ENCODE results near the gene OBSCN.
"Not testable (repeated sequence)": the region's sequence is repeated elsewhere in the genome, so short reads cannot be mapped to it uniquely, and the experiment has no call there.

OBSCN gene

DNA sequence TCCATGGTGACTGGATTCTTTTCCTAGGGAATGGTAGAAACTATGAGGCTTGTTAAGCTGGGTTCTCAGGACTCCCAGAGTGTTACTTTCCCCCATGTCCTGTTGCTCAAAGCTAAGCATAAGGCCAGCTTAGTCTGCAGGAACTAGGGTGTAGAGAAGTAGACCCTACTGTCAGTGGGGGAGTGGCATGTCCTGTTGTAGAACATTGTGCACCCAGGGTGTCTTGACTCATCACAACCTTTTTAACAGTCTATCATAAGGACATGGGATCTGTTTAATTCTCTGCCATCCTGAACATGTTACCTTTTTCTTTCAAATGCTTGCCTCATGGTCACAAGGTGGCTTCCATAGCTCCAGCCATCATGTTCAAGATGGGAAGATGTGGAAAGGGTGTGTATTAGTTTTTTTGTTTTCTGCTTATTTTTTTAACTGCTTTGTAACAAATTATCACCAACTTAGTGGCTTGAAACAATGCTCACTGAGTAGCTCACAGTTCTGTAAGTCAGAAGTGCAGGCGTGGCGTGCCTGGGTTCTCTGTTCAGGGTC is 17.4 kb downstream of the OBSCN start:
- no peak for DNase-seq (ENCODE audit: low read depth in 2 of 2, low spot score in 1 of 2)

DNA sequence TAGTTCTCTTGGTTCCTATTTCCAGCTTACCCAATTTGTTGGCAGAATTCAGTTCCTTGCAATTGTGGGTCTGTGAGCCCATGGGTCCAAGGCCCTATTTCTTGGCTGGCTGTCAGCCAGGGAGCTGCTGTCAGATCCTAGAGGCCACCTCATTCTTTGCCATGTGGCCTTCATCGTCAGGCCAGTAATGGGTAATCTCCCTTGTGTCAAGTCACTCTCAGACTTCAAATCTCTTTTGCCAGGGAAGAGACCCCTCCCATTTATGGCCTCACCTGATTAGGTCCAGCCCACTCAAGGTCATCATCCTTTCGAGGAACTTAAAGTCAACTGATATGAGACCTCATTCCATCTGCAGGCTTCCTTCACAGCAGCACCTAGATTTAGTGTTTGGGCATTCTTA is 17.9 kb downstream of the OBSCN start:
- no peak for DNase-seq (ENCODE audit: low read depth in 2 of 2, low spot score in 1 of 2)

DNA sequence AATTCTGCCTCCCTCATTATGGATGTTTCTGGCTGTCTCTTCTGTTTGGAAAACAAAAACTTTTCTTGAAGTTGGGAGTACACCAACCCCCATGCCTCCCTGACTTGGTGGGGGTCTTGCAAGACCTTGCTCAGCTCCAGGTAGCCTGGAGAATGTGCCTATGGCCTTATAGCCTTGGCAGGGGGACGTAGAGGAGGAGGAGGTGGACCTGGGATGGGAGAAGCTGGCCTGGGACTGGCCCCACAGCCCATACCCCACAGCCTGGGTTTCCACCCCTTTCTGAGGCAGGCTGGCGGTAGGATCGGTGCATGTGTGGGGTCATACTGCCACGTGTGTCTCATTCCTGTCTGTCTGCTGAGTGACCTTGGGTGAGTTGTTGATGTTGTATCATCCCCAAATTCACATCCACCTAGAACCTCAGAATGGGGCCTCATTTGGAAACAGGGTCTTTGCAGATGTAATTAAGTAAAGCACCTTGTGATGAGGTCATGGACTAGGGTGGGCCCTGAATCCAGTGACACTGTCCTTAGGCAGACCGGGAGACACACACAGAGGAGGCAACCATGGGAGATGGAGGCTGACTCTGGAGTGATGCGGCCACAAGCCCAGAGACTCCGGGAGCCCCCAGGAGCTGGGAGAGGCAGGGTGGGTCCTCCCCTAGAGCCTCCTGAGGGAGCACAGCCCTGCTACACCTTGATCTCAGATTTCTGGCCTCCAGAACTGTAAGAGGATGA is 18.5 kb downstream of the OBSCN start:
- DNase-seq (ENCODE audit: low read depth in 2 of 2, low spot score in 1 of 2), result no peak

DNA sequence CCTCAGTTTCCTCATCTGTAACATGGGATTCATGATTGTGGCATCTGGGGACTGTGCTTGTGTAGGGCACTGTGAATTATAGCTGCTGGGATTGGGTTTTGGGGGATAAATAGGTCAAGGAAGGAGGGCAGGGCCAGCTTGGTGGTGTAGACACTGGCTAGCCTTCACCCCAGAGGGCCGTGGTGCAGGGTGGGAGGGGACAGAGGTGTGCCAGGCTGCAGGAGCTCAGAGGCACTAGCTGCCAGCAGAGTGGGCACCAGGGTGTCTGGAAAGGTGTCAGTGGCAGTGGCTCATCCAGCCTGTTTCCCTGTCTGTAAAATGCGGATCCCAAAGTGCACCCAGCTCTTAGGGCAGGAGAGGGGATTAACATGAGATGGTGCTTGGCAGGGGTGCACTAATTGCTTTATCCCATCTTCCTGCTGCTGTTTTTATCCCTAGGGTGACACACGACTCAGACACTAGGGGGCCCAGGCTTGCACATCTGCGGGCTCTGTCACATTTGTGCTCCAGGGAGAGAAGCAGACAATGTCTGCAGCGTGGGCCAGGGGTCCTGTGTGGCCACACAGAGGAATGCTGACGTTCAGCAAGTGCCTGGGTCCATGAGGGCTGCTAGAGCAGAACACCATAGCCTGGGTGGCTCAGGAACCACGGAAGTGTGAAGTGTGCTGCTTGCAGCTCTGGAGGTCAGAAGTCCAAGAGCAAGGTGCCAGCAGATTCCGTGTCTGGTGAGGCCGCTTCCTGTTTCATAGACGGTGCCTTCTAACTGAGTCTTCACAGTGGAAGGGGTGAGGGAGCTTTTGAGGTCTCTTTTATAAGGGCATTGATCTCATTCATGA is 19.3 kb downstream of the OBSCN start:
- DNase-seq (ENCODE audit: low read depth in 2 of 2, low spot score in 1 of 2), result no peak

DNA sequence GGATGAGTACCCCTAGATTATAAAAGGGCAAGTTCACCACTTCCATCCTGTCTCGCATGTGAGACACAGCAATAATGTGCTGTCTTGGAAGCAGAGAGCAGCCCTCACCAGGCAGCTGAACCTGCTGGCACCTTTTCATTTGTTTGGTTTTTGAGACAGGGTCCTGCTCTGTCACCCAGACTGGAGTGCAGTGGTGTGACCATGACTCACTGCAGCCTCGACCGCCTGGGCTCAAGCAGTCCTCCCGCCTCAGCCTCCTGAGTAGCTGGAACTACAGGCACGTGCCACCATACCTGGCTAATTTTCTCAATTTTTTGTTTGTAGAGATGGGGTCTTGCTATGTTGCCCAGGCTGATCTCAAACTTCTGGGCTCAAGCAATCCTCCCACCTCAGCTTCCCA is 20.3 kb downstream of the OBSCN start:
- not testable (repeated sequence) for DNase-seq (ENCODE audit: low read depth in 2 of 2, low spot score in 1 of 2)

DNA sequence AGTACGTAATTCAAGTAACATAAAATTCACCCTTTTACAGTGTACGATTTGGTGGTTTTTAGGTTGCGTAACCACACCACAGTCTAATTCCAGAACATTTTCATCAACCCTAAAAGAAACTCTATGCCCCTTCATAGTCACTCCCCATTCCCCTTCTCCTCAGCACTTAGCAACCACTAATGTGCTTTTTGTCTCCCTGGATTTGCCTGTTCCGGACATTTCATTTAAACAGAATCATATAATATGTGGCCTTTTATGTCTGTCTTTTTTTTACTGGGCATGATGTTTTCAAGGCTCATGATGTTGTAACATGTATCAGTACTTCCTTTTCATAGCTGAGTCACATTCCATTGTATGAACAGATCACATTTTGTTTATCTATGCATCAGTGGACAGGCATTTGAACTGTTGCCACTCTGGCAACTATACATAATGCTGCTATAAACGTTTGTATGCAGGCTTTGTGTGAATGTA is 20.8 kb downstream of the OBSCN start:
- no peak for DNase-seq (ENCODE audit: low read depth in 2 of 2, low spot score in 1 of 2)

DNA sequence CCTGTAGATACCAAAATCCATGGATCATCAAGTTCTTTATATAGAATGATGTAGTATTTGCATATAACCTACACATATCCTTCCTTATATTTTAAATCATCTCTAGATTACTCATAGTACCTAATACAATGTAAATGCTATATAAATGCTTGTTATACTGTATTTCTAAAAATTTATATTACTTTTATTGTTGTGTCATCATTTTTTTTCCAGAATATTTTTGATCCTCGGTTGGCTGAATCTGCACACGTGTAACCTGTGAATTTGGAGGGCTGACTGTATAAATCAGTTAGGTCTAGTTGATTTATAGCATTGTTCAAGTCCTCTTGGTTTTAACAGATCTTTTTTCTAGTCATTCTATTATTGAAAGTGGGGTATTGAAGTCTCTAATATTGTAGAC is 23.3 kb downstream of the OBSCN start:
- DNase-seq (ENCODE audit: low read depth in 2 of 2, low spot score in 1 of 2), result no peak

DNA sequence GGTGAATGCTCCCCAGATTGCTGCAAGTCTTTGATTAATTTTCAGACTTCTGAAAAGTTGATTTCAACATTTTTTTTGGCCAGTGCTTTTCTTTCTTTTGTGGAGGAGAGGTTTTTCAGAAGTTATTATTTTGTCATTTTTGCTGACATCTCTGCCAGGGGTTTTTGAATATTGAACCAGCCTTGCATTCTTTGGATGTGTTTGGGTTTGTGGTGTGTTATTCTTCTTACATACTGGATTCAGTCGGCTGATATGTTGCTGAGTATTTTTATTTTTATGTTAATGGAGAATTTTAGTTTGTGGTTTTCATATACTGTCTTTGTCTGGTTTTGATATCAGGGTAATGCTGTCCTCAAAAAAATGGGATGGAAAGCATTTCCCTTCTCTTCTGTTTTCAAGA is 25.3 kb downstream of the OBSCN start:
- DNase-seq (ENCODE audit: low read depth in 2 of 2, low spot score in 1 of 2), result no peak

DNA sequence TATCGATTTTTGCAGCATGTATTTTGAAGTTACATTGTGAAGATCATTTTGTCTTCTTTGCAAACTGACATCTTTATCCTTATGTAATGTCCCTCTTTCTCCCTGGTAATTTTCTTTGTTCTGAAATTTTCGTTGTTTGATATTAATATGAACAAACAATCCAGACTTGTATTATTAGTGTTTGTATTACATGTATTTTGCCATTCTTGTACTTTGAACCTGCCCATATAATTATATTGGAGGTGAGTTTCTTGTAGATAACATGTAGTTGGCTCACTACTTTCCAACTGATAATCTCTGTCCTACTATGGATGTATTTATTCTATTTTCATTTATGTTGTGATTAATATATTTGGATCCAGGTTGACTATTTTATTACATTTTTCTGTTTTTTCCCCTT is 27.1 kb downstream of the OBSCN start:
- DNase-seq (ENCODE audit: low read depth in 2 of 2, low spot score in 1 of 2), result no peak

DNA sequence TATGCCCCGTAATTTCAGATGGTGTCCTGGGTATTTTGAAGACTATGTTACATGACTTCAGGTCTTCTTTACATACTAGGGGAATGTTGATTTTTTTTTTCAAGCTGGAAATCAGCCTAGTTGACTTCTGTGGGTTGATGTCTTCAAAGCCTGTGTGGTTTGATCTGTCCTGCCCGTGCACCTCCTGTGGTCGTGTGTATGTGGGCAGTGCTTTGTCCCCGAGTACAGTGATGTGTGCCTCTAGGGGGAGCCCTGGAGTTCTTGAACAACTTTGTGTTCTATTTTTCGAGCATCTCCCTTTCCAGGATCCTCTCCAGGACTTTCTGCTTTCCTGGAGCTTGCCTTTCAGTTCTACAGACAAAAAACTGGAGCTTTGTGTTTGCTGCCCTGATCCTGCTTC is 28.9 kb downstream of the OBSCN start:
- no peak for DNase-seq (ENCODE audit: low read depth in 2 of 2, low spot score in 1 of 2)

DNA sequence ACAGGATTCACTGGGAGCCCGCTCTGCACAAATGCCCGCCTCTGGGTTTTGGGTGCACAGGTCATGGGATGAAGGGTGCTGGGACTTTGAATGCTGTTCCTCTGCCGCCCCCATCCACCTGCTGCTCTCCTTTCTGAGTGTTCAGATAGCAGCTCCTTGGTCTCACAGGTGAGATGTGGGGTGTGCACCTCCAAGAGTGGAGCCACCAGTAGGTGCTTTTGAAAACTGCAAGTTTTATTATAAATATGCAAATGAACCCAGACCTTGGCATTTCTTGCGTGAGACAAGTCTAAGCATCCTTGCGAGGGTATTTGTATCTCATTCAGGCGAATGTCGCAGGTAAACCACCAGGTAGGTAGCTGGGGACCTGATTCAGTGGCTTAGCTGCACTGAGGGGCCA is 30.2 kb downstream of the OBSCN start:
- DNase-seq (ENCODE audit: low read depth in 2 of 2, low spot score in 1 of 2), result no peak

DNA sequence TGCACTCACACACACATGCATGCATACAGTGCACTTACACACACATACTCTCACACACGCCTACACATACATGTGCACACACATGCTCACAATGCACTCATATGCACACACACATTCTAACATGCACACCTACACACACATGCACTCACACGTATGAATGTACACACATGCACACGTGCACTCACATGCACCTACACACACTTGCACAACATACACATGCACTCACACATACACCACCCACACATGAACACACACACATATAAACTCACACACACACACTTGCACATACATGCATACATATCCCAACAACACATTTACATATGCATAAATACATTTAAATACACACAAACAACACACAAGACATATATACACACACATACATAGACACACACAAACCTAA is 30.6 kb downstream of the OBSCN start:
- no peak for DNase-seq (ENCODE audit: low read depth in 2 of 2, low spot score in 1 of 2)

DNA sequence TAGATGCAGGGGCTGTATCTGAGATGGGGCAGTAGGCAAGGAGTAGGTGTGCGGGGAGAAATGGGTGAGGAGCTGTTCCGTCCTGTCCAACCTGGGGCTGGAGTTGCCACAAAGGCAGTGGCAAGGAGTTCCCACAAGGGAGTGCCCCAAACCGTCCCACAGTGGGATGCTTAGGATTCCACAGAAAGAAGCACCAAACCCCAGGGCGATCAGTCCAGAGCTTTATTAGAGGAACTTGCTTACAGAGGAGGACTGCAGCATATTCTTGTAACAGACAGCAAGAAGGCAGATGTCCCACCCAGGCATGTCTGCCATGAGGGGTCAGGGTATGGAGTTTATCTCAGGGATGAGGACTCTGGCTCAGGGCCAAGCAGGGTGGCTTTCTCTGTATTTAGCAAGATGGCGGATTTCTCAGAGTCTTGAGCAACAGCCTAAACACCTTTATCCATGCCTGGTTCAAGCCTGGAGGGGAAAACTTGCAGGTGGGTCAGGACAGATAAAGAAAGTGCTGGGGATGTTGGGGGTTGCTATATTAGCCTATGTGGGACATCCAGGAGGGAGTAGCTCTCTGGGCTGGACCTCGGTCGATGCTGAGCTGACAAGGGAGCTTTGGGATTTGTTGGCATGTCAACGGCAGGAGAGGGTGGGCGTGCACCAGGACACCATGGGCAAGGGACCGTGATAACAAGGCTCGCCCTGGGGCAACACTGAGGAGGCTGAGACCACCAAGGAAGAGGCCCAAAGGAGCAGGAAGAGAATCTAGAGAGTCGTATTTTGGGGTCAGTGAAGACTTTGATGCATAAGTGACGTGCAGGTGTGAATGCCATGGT is 32.8 kb downstream of the OBSCN start:
- DNase-seq (ENCODE audit: low read depth in 2 of 2, low spot score in 1 of 2), result no peak

DNA sequence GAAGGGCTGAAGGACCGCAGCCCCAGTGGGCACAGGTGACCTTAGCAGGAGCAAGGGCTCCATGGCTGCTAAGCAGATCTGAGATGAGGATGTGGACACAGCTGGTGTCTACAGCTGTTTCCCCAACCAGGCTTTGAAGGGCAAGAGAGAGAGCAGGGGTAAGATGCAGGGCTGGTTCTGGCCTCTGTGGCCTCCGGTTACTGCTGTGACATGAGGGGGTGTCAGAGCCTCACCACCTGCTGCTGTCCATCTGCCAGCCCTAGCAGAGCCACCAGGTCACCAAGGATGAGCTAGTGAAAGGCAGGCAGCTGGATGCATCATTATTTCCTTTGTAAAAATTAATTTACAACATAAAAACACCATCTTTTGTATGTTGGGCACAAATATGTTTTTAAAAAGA is 33.4 kb downstream of the OBSCN start:
- DNase-seq (ENCODE audit: low read depth in 2 of 2, low spot score in 1 of 2), result no peak

DNA sequence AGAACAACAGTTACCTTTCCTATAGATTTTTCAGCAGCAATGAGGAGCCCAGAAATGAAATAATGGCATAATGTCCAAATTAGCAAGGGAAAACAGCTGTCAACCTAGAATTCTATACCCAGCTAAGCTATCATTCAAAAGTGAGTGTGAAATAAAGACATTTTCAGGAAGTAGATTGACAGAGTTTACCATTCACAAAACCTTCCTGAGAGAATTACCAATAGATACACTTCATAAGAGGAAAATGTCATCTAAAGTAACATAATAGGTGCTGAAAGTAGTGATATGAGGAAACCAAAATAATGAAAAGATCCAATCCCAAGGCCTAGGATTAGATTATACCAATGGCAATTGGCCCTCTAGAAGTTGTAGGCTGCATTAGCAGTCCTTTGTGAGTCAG is 34.6 kb downstream of the OBSCN start:
- DNase-seq (ENCODE audit: low read depth in 2 of 2, low spot score in 1 of 2), result no peak

DNA sequence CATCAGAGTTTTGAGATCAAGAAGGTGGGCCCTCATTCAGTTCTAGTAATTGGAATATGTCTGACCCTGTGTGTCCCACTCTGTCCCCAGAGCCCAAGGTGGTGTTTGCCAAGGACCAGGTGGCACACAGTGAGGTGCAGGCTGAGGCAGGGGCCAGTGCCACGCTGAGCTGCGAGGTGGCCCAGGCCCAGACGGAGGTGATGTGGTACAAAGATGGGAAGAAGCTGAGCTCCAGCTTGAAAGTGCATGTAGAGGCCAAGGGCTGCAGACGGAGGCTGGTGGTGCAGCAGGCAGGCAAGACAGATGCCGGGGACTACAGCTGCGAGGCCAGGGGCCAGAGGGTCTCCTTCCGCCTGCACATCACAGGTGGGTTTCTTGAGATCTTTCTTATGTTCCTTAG is 35.2 kb downstream of the OBSCN start:
- DNase-seq (ENCODE audit: low read depth in 2 of 2, low spot score in 1 of 2), result no peak

DNA sequence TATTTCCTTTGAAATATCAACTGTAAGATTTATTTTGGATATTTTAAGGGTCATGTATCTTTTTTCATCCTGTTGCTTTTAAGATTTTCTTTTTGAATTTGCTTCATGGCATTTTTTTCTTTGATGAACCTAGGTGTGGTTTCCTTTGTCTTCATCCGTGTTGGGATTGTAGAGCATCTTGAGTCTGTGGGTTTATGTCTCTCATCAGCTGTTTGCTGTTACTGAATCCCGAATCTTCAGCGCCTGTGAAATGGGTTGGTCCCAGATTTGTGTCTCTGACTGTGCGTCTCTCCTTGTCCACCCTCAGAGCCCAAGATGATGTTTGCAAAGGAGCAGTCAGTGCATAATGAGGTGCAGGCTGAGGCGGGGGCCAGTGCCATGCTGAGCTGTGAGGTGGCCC is 36.1 kb downstream of the OBSCN start:
- DNase-seq (ENCODE audit: low read depth in 2 of 2, low spot score in 1 of 2), result not testable (repeated sequence)

DNA sequence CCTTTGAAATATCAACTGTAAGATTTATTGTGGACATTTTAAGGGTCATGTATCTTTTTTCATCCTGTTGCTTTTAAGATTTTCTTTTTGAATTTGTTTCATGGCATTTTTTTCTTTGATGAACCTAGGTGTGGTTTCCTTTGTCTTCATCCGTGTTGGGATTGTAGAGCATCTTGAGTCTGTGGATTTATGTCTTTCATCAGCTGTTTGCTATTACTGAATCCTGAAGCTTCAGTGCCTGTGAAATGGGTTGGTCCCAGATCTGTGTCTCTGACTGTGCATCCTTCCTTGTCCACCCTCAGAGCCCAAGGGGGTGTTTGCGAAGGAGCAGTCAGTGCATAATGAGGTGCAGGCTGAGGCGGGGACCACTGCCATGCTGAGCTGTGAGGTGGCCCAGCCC is 37.3 kb downstream of the OBSCN start:
- DNase-seq (ENCODE audit: low read depth in 2 of 2, low spot score in 1 of 2), result no peak

DNA sequence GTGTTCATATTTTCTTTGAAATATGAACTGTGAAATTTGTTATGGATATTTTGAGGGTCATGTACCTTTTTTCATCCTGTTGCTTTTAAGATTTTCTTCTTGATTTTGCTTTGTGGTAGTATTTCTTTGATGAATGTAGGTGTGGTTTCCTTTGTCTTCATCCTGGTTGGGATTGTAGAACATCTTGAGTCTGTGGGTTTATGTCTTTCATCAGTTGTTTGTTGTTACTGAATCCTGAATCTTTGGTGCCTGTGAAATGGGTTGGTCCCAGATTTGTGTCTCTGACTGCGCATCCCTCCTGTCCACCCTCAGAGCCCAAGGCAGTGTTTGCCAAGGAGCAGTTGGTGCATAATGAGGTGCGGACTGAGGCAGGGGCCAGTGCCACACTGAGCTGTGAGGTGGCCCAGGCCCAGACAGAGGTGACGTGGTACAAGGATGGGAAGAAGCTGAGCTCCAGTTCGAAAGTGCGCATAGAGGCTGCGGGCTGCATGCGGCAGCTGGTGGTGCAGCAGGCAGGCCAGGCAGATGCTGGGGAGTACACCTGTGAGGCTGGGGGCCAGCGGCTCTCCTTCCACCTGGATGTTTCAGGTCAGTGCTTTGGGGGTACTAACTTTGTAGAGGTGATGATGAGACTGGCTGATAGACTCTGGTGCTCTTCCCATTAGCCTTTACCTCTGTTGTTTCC is 38.5 kb downstream of the OBSCN start:
- DNase-seq (ENCODE audit: low read depth in 2 of 2, low spot score in 1 of 2), result no peak

DNA sequence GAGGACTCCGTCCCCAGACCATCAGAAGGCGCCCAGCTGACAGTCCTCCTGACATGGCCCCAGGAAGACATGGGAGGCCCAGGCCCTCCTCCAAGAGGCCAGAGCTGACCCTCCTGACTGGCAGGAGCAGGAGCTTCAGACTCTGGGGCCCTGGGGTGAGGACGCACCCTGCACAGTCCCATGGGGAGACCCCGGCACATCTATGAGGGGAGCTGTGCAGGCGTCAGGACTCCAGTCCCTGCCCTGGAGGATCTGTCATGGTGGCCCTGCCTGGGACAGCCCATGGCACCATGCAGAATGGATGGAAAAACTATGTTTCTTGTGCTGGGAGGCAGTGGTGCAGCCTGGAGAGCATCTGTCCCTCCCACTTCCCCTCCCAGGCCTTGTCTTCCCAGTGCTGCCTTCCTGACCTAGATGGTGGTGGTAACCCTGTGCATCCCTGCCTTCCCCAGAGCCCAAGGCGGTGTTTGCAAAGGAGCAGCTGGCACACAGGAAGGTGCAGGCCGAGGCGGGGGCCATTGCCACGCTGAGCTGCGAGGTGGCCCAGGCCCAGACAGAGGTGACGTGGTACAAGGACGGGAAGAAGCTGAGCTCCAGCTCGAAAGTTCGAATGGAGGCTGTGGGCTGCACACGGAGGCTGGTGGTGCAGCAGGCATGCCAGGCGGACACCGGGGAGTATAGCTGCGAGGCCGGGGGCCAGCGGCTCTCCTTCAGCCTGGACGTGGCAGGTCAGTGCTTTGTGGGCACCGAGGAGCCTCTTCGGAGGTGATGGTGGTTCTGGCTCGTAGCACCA is 41.9 kb downstream of the OBSCN start:
- DNase-seq (ENCODE audit: low read depth in 2 of 2, low spot score in 1 of 2), result no peak

All from stimulated activated CD8-positive, alpha-beta memory T cell treated with anti-CD3 and anti-CD28 coated beads, Interleukin-4, amount 100 ng/mL, for 4 hours (primary cell).